ENCODE measurements around the gene NIPBL.

- TF ChIP-seq CTCF (IDR thresholded peaks at IDR 0.05) (no peak), POLR2AphosphoS5 (IDR thresholded peaks at IDR 0.05) (no peak), EP300 (IDR thresholded peaks at IDR 0.05; ENCODE audit: low read depth) (no peak), POLR2A (IDR thresholded peaks at IDR 0.05) (no peak)
These were observed 171.4 kb downstream of the NIPBL start for GRCh38 chr5:37047947-37048346.

All from transverse colon (tissue), 4 donors.